Spinal cord (tissue), 10 donors: ENCODE data around the gene CFAP46. TPM values are rescaled to one million over a fixed set of nuclear protein-coding genes. Genes with fewer than 3 reads are reported as not detected.
A peak's percentile ranks its signal among the peaks of the same experiment; 100 is the strongest.

Experiments
- DNase-seq, 6 donors: peaks; one replicate each; pipeline versions ENCODE4 v3.0.0 to v3.0.0-alpha.2; 2013 to 2015; ENCODE audit warnings: low spot score in 6 of 6, low read depth in 4 of 6
- H3K27ac ChIP-seq: one replicate; pipeline ENCODE4 v1.5.1; 2013; ENCODE audit warnings: low read depth, low read length, control low read depth
- H3K27me3 ChIP-seq: one replicate; pipeline ENCODE4 v1.6.1; 2013; ENCODE audit warnings: low read length; ENCODE audit not compliant: control insufficient read depth, insufficient read depth
- H3K36me3 ChIP-seq: one replicate; pipeline ENCODE4 v1.6.1; 2013; ENCODE audit warnings: low read length; ENCODE audit not compliant: control insufficient read depth, insufficient read depth
- H3K4me1 ChIP-seq: one replicate; pipeline ENCODE4 v1.6.1; 2013; ENCODE audit warnings: low read length; ENCODE audit not compliant: control insufficient read depth, insufficient read depth
- H3K4me3 ChIP-seq: one replicate; pipeline ENCODE4 v1.5.1; 2013; ENCODE audit warnings: low read depth, low read length, control low read depth
- H3K9me3 ChIP-seq: one replicate; pipeline ENCODE4 v1.6.1; 2013; ENCODE audit warnings: low read length; ENCODE audit not compliant: control insufficient read depth, insufficient read depth
- WGBS: methylation state at CpG from one replicate; pipeline ENCODE4 v1.1.5; 2013; ENCODE audit warnings: missing lambda C conversion rate; ENCODE audit not compliant: insufficient coverage; 5-methylcytosine and 5-hydroxymethylcytosine counted together
- polyA plus RNA-seq, 2 donors: library from polyadenylated mRNA; unstranded; fragments of 120-200 nt; gene quantifications; one replicate each; pipeline ENCODE4 v1.2.1, GENCODE V29; 2013; ENCODE audit not compliant: insufficient read length in 2 of 2
- total RNA-seq, 2 donors: library from RNA; depleted of rRNA in 1 of 2; stranded (reverse); fragments of 120-200 nt in 1 of 2; fragments of >200 nt in 1 of 2; gene quantifications; one replicate each; pipeline versions ENCODE4 v1.2.3 to v1.2.4, GENCODE V29; 2013 to 2014
- donor health status: healthy.

CFAP46 gene
- total and polyA plus RNA-seq, 4 donors: 5.3 to 14.3 (median 13.2) TPM

GRCh38 chr10:132980426-132981172 lies 38.2 kb upstream of the CFAP46 start:
- Histone ChIP-seq H3K27ac (no peak overlapping the region), H3K4me3 (no peak overlapping the region), H3K36me3 (no peaks in the 10 kb centered on the region), H3K27me3 (no peaks in the 10 kb centered on the region), H3K9me3 (no peaks in the 10 kb centered on the region), H3K4me1 (peaks cover 4% of the 10 kb centered on the region)
- no peak for DNase-seq
- 84% methylated on average over 39 of the region's 41 CpGs for whole genome bisulfite sequencing

- Histone ChIP-seq H3K27me3 (no peaks in the 10 kb centered on the region), H3K36me3 (no peaks in the 10 kb centered on the region), H3K9me3 (no peaks in the 10 kb centered on the region), H3K4me3 (no peak overlapping the region), H3K27ac (no peak overlapping the region), H3K4me1 (peaks cover 9% of the 10 kb centered on the region)
- peak in 1 of 6 donors; percentile 54 for DNase-seq
- 68% methylated on average over 23 of the region's 24 CpGs for WGBS
These were observed 37.4 kb upstream of the CFAP46 start for GRCh38 chr10:132979491-132980425.

GRCh38 chr10:132978542-132978941 lies 36.2 kb upstream of the CFAP46 start:
- Histone ChIP-seq H3K4me1 (peaks cover 9% of the 10 kb centered on the region), H3K27ac (no peak overlapping the region), H3K4me3 (no peak overlapping the region), H3K9me3 (no peaks in the 10 kb centered on the region), H3K36me3 (no peaks in the 10 kb centered on the region), H3K27me3 (no peaks in the 10 kb centered on the region)
- 93% methylated on average over 8 of the region's 9 CpGs for WGBS
- DNase-seq: no peak

- Histone ChIP-seq H3K27me3 (no peaks in the 10 kb centered on the region), H3K27ac (no peak overlapping the region), H3K36me3 (no peaks in the 10 kb centered on the region), H3K4me1 (peaks cover 9% of the 10 kb centered on the region), H3K4me3 (no peak overlapping the region), H3K9me3 (no peaks in the 10 kb centered on the region)
- no peak for DNase-seq
- 68% methylated on average over 27 of the region's 27 CpGs for WGBS
These were observed 35.4 kb upstream of the CFAP46 start for GRCh38 chr10:132977807-132978206.

- no peak for DNase-seq
- H3K27me3 ChIP-seq: peaks cover 4% of the 10 kb centered on the region
- 96% methylated on average over 25 of the region's 25 CpGs for whole genome bisulfite sequencing
- H3K27ac ChIP-seq: no peak overlapping the region
- no peak overlapping the region for H3K4me3 ChIP-seq
- H3K9me3 ChIP-seq: no peaks in the 10 kb centered on the region
- H3K4me1 ChIP-seq: peaks cover 9% of the 10 kb centered on the region
- no peaks in the 10 kb centered on the region for H3K36me3 ChIP-seq
These were observed 34.7 kb upstream of the CFAP46 start for GRCh38 chr10:132977076-132977475.

GRCh38 chr10:132975831-132976682 lies 33.7 kb upstream of the CFAP46 start:
- H3K36me3 ChIP-seq: no peaks in the 10 kb centered on the region
- H3K4me3 ChIP-seq: no peak overlapping the region
- H3K27ac ChIP-seq: no peak overlapping the region
- H3K4me1 ChIP-seq: peaks cover 7% of the 10 kb centered on the region
- DNase-seq: peak in 1 of 6 donors; percentile 77
- 69% methylated on average over 23 of the region's 30 CpGs for WGBS
- H3K9me3 ChIP-seq: no peaks in the 10 kb centered on the region
- H3K27me3 ChIP-seq: peaks cover 10% of the 10 kb centered on the region

GRCh38 chr10:132974886-132975830 lies 32.8 kb upstream of the CFAP46 start:
- H3K27ac ChIP-seq: no peak overlapping the region
- H3K9me3 ChIP-seq: no peaks in the 10 kb centered on the region
- peaks cover 10% of the 10 kb centered on the region for H3K27me3 ChIP-seq
- DNase-seq: no peak
- 70% methylated on average over 26 of the region's 28 CpGs for WGBS
- no peaks in the 10 kb centered on the region for H3K36me3 ChIP-seq
- H3K4me3 ChIP-seq: no peak overlapping the region
- H3K4me1 ChIP-seq: peaks cover 6% of the 10 kb centered on the region

GRCh38 chr10:132974249-132974796 lies 32.0 kb upstream of the CFAP46 start:
- WGBS: 82% methylated on average over 19 of the region's 29 CpGs

More at GRCh38 chr10:132974249-132974796, 32.0 kb upstream of the CFAP46 start:
- Histone ChIP-seq H3K9me3 (no peaks in the 10 kb centered on the region), H3K27ac (no peak overlapping the region), H3K4me3 (no peak overlapping the region), H3K36me3 (no peaks in the 10 kb centered on the region), H3K27me3 (peaks cover 10% of the 10 kb centered on the region), H3K4me1 (peaks cover 6% of the 10 kb centered on the region)
- DNase-seq: no peak
